Adrenal gland (tissue), 5 donors: ENCODE results near the gene NAT8L.

Experiments
- POLR2A ChIP-seq, 2 donors: fragments of 450-650 bp; IDR thresholded peaks; one replicate each; pipeline ENCODE4 v1.6.1; 2017; ENCODE audit warnings: antibody characterized with exemption in 2 of 2, mild to moderate bottlenecking in 2 of 2, moderate library complexity in 1 of 2
- TF ChIP-seq, protein P1 (sequence below), 6 experiments: fragments of 450-650 bp in 4 of 6; fragments of 200-600 bp in 2 of 6; sonication (generic) in 1 of 6; IDR thresholded peaks; 1 replicate in 5 of 6; 2 replicates in 1 of 6; pipeline versions ENCODE4 v1.5.1 to v1.8.0; 2016 to 2021; ENCODE audit warnings: antibody characterized with exemption in 6 of 6, mild to moderate bottlenecking in 2 of 6, moderate library complexity in 1 of 6
- donor health status: DM: no; HTN: no; CAD: no.

DNA sequence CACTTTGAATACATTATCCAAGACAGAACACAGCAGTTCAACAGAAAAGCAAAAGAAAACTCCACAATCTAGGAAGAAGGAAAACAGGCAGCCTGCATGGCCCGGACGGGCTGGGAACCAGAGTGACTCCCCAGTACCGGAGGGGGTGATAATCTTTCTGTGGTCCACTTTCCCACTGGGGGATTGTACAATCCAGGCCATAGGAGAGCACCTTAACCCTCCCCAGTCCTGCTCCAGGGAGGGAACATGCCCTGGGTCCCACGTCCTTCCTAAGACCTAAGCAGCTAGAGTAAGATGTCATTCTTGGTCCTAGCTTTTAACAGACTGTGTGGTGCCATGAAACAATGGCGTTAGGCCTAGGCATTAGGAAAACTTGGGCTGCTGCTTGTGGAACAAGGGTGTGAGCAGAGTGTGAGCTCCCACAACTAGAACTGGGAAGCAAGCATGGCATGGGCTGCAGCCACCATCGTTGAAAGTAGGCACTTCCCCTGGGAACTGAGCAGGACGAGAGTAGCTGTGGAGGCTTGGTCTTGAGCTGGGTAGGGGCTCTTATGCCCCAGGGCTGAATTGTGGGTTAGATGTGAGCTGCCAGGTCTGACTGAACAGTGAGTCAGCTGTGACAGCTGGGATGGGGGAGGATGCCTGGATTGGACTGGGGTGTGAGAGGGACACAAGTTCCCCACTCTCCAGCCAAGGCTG, 42.4 kb downstream of the NAT8L start:
- TF ChIP-seq, protein P1, sequence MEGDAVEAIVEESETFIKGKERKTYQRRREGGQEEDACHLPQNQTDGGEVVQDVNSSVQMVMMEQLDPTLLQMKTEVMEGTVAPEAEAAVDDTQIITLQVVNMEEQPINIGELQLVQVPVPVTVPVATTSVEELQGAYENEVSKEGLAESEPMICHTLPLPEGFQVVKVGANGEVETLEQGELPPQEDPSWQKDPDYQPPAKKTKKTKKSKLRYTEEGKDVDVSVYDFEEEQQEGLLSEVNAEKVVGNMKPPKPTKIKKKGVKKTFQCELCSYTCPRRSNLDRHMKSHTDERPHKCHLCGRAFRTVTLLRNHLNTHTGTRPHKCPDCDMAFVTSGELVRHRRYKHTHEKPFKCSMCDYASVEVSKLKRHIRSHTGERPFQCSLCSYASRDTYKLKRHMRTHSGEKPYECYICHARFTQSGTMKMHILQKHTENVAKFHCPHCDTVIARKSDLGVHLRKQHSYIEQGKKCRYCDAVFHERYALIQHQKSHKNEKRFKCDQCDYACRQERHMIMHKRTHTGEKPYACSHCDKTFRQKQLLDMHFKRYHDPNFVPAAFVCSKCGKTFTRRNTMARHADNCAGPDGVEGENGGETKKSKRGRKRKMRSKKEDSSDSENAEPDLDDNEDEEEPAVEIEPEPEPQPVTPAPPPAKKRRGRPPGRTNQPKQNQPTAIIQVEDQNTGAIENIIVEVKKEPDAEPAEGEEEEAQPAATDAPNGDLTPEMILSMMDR (IDR thresholded peaks at IDR 0.05) = no peak
- TF ChIP-seq POLR2A (IDR thresholded peaks at IDR 0.05) = no peak
